A204.1 (cell line): Measurements from ENCODE around the gene TMEM214.
"Not testable (repeated sequence)": the region's sequence is repeated elsewhere in the genome, so short reads cannot be mapped to it uniquely, and the experiment has no call there.

Experiments used
- FAIRE-seq: peaks from 2 replicates; lab custom pipeline; 2012; peaks lifted over from hg19 to GRCh38; lab: Jason Lieb, UNC

Gene TMEM214

GRCh38 chr2:27070653-27071276 is 38.0 kb downstream of the TMEM214 start:
- no peak for FAIRE-seq

GRCh38 chr2:27071277-27071989 is 38.7 kb downstream of the TMEM214 start, which contains the start of gene OST4:
Gene OST4 (minus strand): TSS chr2:27071654.
- no peak for FAIRE-seq

GRCh38 chr2:27071990-27072830 is 39.4 kb downstream of the TMEM214 start:
- no peak for FAIRE-seq

GRCh38 chr2:27072920-27073319 is 40.2 kb downstream of the TMEM214 start:
- FAIRE-seq, result no peak

- no peak for FAIRE-seq
Measured at GRCh38 chr2:27073782-27074181, 41.0 kb downstream of the TMEM214 start.

- no peak for FAIRE-seq
Measured at GRCh38 chr2:27074738-27075565, 42.2 kb downstream of the TMEM214 start.

GRCh38 chr2:27075566-27075871 is 42.8 kb downstream of the TMEM214 start:
- not testable (repeated sequence) for FAIRE-seq

GRCh38 chr2:27076323-27076722 is 43.6 kb downstream of the TMEM214 start:
- no peak for FAIRE-seq

- no peak for FAIRE-seq
Measured at GRCh38 chr2:27077231-27077630, 44.5 kb downstream of the TMEM214 start.

- no peak for FAIRE-seq
Measured at GRCh38 chr2:27078267-27079194, 45.8 kb downstream of the TMEM214 start, which contains the start of gene EMILIN1. Gene EMILIN1 (plus strand): TSS chr2:27078615. CDS start chr2:27079066, 451 bp downstream.

- no peak for FAIRE-seq
Measured at GRCh38 chr2:27079233-27080139, 46.7 kb downstream of the TMEM214 start.

- no peak for FAIRE-seq
Measured at GRCh38 chr2:27080140-27080469, 47.3 kb downstream of the TMEM214 start.

- FAIRE-seq, result no peak
Measured at GRCh38 chr2:27080603-27080936, 47.8 kb downstream of the TMEM214 start.

- FAIRE-seq, result no peak
Measured at GRCh38 chr2:27081984-27082772, 49.4 kb downstream of the TMEM214 start.

GRCh38 chr2:27082773-27083409 is 50.1 kb downstream of the TMEM214 start:
- no peak for FAIRE-seq

- no peak for FAIRE-seq
Measured at GRCh38 chr2:27083410-27084296, 50.9 kb downstream of the TMEM214 start.

- FAIRE-seq, result no peak
Measured at GRCh38 chr2:27084297-27085061, 51.7 kb downstream of the TMEM214 start.
